Glomerular visceral epithelial cell (primary cell): ENCODE results near the gene HDLBP.
"Not testable (repeated sequence)": the region's sequence is repeated elsewhere in the genome, so short reads cannot be mapped to it uniquely, and the experiment has no call there.

ENCODE experiments used
- DNase-seq: peaks from one replicate; pipeline ENCODE4 v3.0.0-alpha.2; 2016; ENCODE audit errors: extremely low spot score

HDLBP gene

GRCh38 chr2:241209271-241209670, 106.2 kb downstream of the HDLBP start:
- no peak for DNase-seq

GRCh38 chr2:241208058-241208457, 107.4 kb downstream of the HDLBP start:
- DNase-seq = no peak

GRCh38 chr2:241207641-241208040, 107.8 kb downstream of the HDLBP start:
- DNase-seq = no peak

- no peak for DNase-seq
Measured at GRCh38 chr2:241207151-241207550, 108.3 kb downstream of the HDLBP start.

GRCh38 chr2:241205086-241205485, 110.4 kb downstream of the HDLBP start:
- no peak for DNase-seq

- DNase-seq = no peak
Measured at GRCh38 chr2:241204490-241204889, 111.0 kb downstream of the HDLBP start.

- no peak for DNase-seq
Measured at GRCh38 chr2:241204010-241204384, 111.5 kb downstream of the HDLBP start.

GRCh38 chr2:241203218-241204009, 112.1 kb downstream of the HDLBP start:
- no peak for DNase-seq

- DNase-seq = no peak
Measured at GRCh38 chr2:241202681-241203080, 112.8 kb downstream of the HDLBP start.

- no peak for DNase-seq
Measured at GRCh38 chr2:241202268-241202585, 113.2 kb downstream of the HDLBP start.

GRCh38 chr2:241201445-241202267, 113.8 kb downstream of the HDLBP start:
- DNase-seq = no peak

- no peak for DNase-seq
Measured at GRCh38 chr2:241200822-241201395, 114.6 kb downstream of the HDLBP start.

GRCh38 chr2:241199897-241200821, 115.3 kb downstream of the HDLBP start:
- no peak for DNase-seq

- DNase-seq = no peak
Measured at GRCh38 chr2:241199286-241199685, 116.2 kb downstream of the HDLBP start.

GRCh38 chr2:241198381-241199279, 116.8 kb downstream of the HDLBP start:
- no peak for DNase-seq

GRCh38 chr2:241197947-241198346, 117.5 kb downstream of the HDLBP start:
- DNase-seq = no peak

- not testable (repeated sequence) for DNase-seq
Measured at GRCh38 chr2:241197246-241197645, 118.2 kb downstream of the HDLBP start.

GRCh38 chr2:241195506-241196130, 119.9 kb downstream of the HDLBP start:
- DNase-seq = no peak

- no peak for DNase-seq
Measured at GRCh38 chr2:241194811-241195210, 120.7 kb downstream of the HDLBP start.

GRCh38 chr2:241193271-241193670, 122.2 kb downstream of the HDLBP start:
- no peak for DNase-seq
